Adrenal gland (tissue), 12 donors: Measurements from ENCODE around the gene GNAQ. TPM values are rescaled to one million over a fixed set of nuclear protein-coding genes. Genes with fewer than 3 reads are reported as not detected.

Source experiments
- DNase-seq, 7 donors: peaks; one replicate each; pipeline ENCODE4 v3.0.0-alpha.2; 2019 to 2020
- H3K27ac ChIP-seq, 5 donors: fragments of 200-600 bp; sonication (generic) in 4 of 5; 1 replicate in 3 of 5; 2 replicates in 2 of 5; pipeline versions ENCODE4 v1.5.1 to v1.8.0; 2016 to 2020; ENCODE audit warnings: mild to moderate bottlenecking in 1 of 5
- H3K27me3 ChIP-seq: fragments of 200-600 bp; 2 replicates; pipeline ENCODE4 v1.8.0; 2021
- H3K36me3 ChIP-seq, 2 donors: fragments of 200-600 bp; replicated peaks in 1 of 2; 1 replicate in 1 of 2; 2 replicates in 1 of 2; pipeline versions ENCODE4 v1.5.1 to v1.8.0; 2018 to 2022
- H3K4me1 ChIP-seq, 2 donors: fragments of 200-600 bp; replicated peaks in 1 of 2; 1 replicate in 1 of 2; 2 replicates in 1 of 2; pipeline versions ENCODE4 v1.5.1 to v1.8.0; 2018 to 2021
- H3K4me3 ChIP-seq, 4 donors: fragments of 200-600 bp; sonication (generic) in 3 of 4; one replicate each; pipeline ENCODE4 v1.5.1; 2016 to 2018
- H3K9me3 ChIP-seq, 3 donors: fragments of 200-600 bp; sonication (generic) in 1 of 3; replicated peaks in 1 of 3; 1 replicate in 2 of 3; 2 replicates in 1 of 3; pipeline versions ENCODE4 v1.5.1 to v1.8.0; 2016 to 2021
- CTCF ChIP-seq, 6 experiments: fragments of 450-650 bp in 4 of 6; fragments of 200-600 bp in 2 of 6; sonication (generic) in 1 of 6; IDR thresholded peaks; 1 replicate in 5 of 6; 2 replicates in 1 of 6; pipeline versions ENCODE4 v1.5.1 to v1.8.0; 2016 to 2021; ENCODE audit warnings: antibody characterized with exemption in 6 of 6, mild to moderate bottlenecking in 2 of 6, moderate library complexity in 1 of 6
- POLR2A ChIP-seq, 2 donors: fragments of 450-650 bp; IDR thresholded peaks; one replicate each; pipeline ENCODE4 v1.6.1; 2017; ENCODE audit warnings: antibody characterized with exemption in 2 of 2, mild to moderate bottlenecking in 2 of 2, moderate library complexity in 1 of 2
- WGBS, 4 donors: extraction: QIAGEN DNeasy Blood & Tissue Kit in 2 of 4; methylation state at CpG; one replicate each; pipeline versions ENCODE4 v1.1.5 to v1.1.7; 2013 to 2017; 5-methylcytosine and 5-hydroxymethylcytosine counted together
- intact Hi-C, 2 donors: fragments of 100-400 bp; cut with DNase I; formaldehyde crosslinking; loops; one replicate each; pipeline versions ENCODE4 v1.14.1 to v1.15.0; 2022 to 2023
- polyA plus RNA-seq, 3 donors: library from polyadenylated mRNA; stranded (reverse); fragments of 200-250 nt in 2 of 3; fragments of 350-450 nt in 1 of 3; fragmentation: Illumina TruSeq in 1 of 3; extraction: RNeasy Lipid Tissue Mini Kit (QIAGEN cat#74804) in 1 of 3; gene quantifications; one replicate each; pipeline ENCODE4 v1.2.3, GENCODE V29; 2013 to 2014
- total RNA-seq, 9 donors: library from RNA; depleted of rRNA in 4 of 9; stranded (reverse); fragments of >200 nt in 4 of 9; fragments of 120-200 nt in 1 of 9; fragmentation: NEBNext Ultra II Directional in 1 of 9; extraction: Animal tissue kit (Norgen Biotek cat#: 25700) in 1 of 9; gene quantifications; one replicate each; pipeline versions ENCODE4 v1.1.0 to v1.2.4, GENCODE V29; 2013 to 2023
- donor health status: healthy with polysubstance abuse.
- donor health status: Bipolar disorder and iron deficiency.
- donor health status: DM: yes; HTN: yes; CAD: no.
- donor health status: DM: no; HTN: no; CAD: no.
- donor health status: DM: no; HTN: no; CAD: no.
- donor health status: DM: yes; HTN: yes; CAD: no.

Gene GNAQ
- total and polyA plus RNA-seq, 12 donors: 15.8 to 71.7 (median 45.1) TPM

- H3K4me1 ChIP-seq: peaks cover 0 to 3% of the 10 kb centered on the region in 2 donors
- intact Hi-C loops: no loop called here
These were observed 129.8 kb downstream of the GNAQ start for GRCh38 chr9:77901771-77902170.

DNA sequence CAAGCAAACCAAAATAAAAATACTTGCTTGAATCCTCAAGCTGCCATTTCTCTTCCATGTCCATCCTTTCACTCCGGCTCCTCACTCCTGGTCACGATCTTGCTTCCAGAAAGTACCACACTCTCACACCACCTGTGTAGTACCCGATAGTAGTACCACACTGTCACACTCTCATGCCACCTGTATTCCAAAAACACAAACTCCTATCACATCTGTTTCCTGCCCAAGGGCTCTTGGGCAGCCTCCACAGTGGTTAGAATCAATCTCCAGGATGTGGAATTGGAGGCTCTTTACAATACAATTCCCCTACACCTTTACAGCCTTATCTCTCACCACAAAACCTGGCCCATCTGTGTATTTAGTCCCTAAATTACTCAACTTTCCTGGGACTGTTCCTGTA lies 130.6 kb downstream of the GNAQ start:
- WGBS, 4 donors: 90 to 98% (median 93%) methylated on average over 3 of the region's 3 CpGs
- intact Hi-C loops: no loop called here
- H3K9me3 ChIP-seq: no peaks in the 10 kb centered on the region
- DNase-seq: no peak
- no peak overlapping the region for H3K4me3 ChIP-seq
- H3K27me3 ChIP-seq: no peaks in the 10 kb centered on the region
- peaks cover 0 to 5% of the 10 kb centered on the region in 2 donors for H3K4me1 ChIP-seq
- TF ChIP-seq POLR2A (IDR thresholded peaks at IDR 0.05): no peak
- no peak for TF ChIP-seq CTCF (IDR thresholded peaks at IDR 0.05)
- no peak overlapping the region for H3K27ac ChIP-seq
- no peaks in the 10 kb centered on the region for H3K36me3 ChIP-seq

More at GRCh38 chr9:77901771-77902170, 129.8 kb downstream of the GNAQ start:
- TF ChIP-seq CTCF (IDR thresholded peaks at IDR 0.05) (no peak), POLR2A (IDR thresholded peaks at IDR 0.05) (no peak)
- Histone ChIP-seq H3K4me3 (no peak overlapping the region), H3K9me3 (no peaks in the 10 kb centered on the region), H3K36me3 (no peaks in the 10 kb centered on the region), H3K27ac (no peak overlapping the region), H3K27me3 (no peaks in the 10 kb centered on the region)
- 91 to 100% (median 93%) methylated on average over 2 of the region's 2 CpGs for WGBS, 4 donors
- DNase-seq: no peak

DNA sequence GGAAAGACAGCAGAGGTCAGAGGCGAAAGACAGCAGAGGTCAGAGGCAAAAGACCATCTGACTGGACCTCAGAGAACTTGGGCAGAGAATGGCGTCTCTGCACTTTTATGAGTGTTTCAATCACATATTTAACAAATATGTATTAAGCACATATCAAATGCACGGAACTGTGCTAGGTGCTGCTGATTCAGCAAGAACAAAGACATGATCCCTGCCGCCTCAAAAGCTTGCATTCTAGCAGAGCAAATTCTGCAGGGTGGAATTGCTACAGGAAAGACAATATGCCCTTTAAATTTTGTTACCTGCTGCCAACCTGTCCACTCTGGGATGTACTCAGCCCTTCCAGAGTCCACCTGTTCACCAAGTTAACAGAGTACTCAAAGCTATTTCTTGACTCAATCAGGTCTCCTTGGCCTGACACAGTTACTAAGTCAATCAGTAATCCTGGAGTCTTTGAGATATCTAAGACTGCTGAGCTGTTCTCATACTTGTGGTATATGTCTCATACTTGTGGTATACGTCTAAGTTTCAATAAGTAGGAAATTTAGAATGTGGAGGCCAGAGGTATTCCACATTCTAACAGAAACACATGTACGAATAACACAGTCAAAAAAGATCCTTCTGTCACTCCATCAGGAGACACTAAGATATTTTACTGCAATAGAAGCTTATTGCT lies 131.8 kb downstream of the GNAQ start:
- WGBS, 4 donors: 94 to 97% (median 94%) methylated on average over 6 of the region's 6 CpGs
- Histone ChIP-seq H3K9me3 (no peaks in the 10 kb centered on the region), H3K36me3 (no peaks in the 10 kb centered on the region), H3K27me3 (no peaks in the 10 kb centered on the region), H3K27ac (no peak overlapping the region), H3K4me1 (peaks cover 0 to 5% of the 10 kb centered on the region in 2 donors), H3K4me3 (no peak overlapping the region)
- DNase-seq: no peak
- intact Hi-C loops: no loop called here
- TF ChIP-seq CTCF (IDR thresholded peaks at IDR 0.05) (no peak), POLR2A (IDR thresholded peaks at IDR 0.05) (no peak)

DNA sequence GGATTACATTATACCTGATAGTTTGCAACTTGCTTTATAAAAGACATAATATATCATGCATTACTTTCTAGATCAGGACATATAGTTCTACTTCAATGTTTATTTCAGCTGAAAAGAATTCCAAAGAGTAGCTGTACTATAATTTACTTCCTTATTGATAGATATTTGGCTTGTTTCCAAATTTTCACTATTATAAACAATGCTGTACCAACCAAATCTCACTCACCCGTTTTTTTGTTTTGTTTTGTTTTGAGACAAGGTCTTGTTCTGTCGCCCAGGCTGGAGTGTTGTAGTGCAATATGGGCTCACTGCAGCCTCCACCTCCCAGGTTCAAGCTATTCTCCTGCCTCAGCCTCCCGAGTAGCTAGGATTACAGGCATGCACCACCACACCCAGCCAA lies 132.7 kb downstream of the GNAQ start:
- H3K27me3 ChIP-seq: no peaks in the 10 kb centered on the region
- peaks cover 0 to 5% of the 10 kb centered on the region in 2 donors for H3K4me1 ChIP-seq
- intact Hi-C loops: no loop called here
- no peaks in the 10 kb centered on the region for H3K9me3 ChIP-seq
- H3K36me3 ChIP-seq: no peaks in the 10 kb centered on the region
- no peak overlapping the region for H3K4me3 ChIP-seq
- TF ChIP-seq CTCF (IDR thresholded peaks at IDR 0.05): no peak
- TF ChIP-seq POLR2A (IDR thresholded peaks at IDR 0.05): no peak
- WGBS, 4 donors: 48 to 60% (median 56%) methylated on average over 3 of the region's 3 CpGs
- no peak for DNase-seq
- H3K27ac ChIP-seq: no peak overlapping the region
